GM19395 (cell line): ENCODE measurements around the gene ARL6IP5.
A peak's percentile ranks its signal among the peaks of the same experiment; 100 is the strongest.

Experiments
- ATAC-seq: cut with Tn5 transposase; IDR thresholded peaks from one replicate; pipeline ENCODE4 v1.9.1; 2021; ENCODE audit warnings: mild to moderate bottlenecking, moderate library complexity; ENCODE audit not compliant: unreplicated experiment

Gene ARL6IP5

GRCh38 chr3:69116162-69116561, 31.4 kb downstream of the ARL6IP5 start:
- ATAC-seq, result no peak

- ATAC-seq, result no peak
Observed at GRCh38 chr3:69116897-69117296, 32.2 kb downstream of the ARL6IP5 start.

- ATAC-seq, result no peak
Observed at GRCh38 chr3:69118555-69118954, 33.8 kb downstream of the ARL6IP5 start.

- ATAC-seq, result no peak
Observed at GRCh38 chr3:69119138-69119537, 34.4 kb downstream of the ARL6IP5 start.

- no peak for ATAC-seq
Observed at GRCh38 chr3:69119681-69120080, 34.9 kb downstream of the ARL6IP5 start.

GRCh38 chr3:69120879-69121464, 36.2 kb downstream of the ARL6IP5 start:
- peak; percentile 87 for ATAC-seq

- no peak for ATAC-seq
Observed at GRCh38 chr3:69121513-69121912, 36.8 kb downstream of the ARL6IP5 start.

- no peak for ATAC-seq
Observed at GRCh38 chr3:69121950-69122349, 37.2 kb downstream of the ARL6IP5 start.

GRCh38 chr3:69122403-69122802, 37.7 kb downstream of the ARL6IP5 start, which contains the start of gene LMOD3:
TSS of gene LMOD3 (minus strand) at chr3:69122595. CDS start at chr3:69122386, 209 bp downstream.
- no peak for ATAC-seq

GRCh38 chr3:69126216-69126615, 41.5 kb downstream of the ARL6IP5 start:
- no peak for ATAC-seq

- ATAC-seq, result no peak
Observed at GRCh38 chr3:69126999-69127398, 42.3 kb downstream of the ARL6IP5 start.

- ATAC-seq, result no peak
Observed at GRCh38 chr3:69128509-69128908, 43.8 kb downstream of the ARL6IP5 start.

GRCh38 chr3:69129531-69129930, 44.8 kb downstream of the ARL6IP5 start:
- no peak for ATAC-seq

- ATAC-seq, result peak; percentile 97
Observed at GRCh38 chr3:69130689-69131088, 46.0 kb downstream of the ARL6IP5 start.

GRCh38 chr3:69137005-69137404, 52.3 kb downstream of the ARL6IP5 start:
- no peak for ATAC-seq

- no peak for ATAC-seq
Observed at GRCh38 chr3:69137412-69137811, 52.7 kb downstream of the ARL6IP5 start.

GRCh38 chr3:69141313-69141712, 56.6 kb downstream of the ARL6IP5 start:
- no peak for ATAC-seq

GRCh38 chr3:69142090-69142489, 57.4 kb downstream of the ARL6IP5 start:
- no peak for ATAC-seq

GRCh38 chr3:69142797-69143454, 58.2 kb downstream of the ARL6IP5 start:
- ATAC-seq, result no peak

GRCh38 chr3:69143612-69144011, 58.9 kb downstream of the ARL6IP5 start:
- ATAC-seq, result no peak

- ATAC-seq, result no peak
Observed at GRCh38 chr3:69144631-69145245, 60.0 kb downstream of the ARL6IP5 start.

- ATAC-seq, result no peak
Observed at GRCh38 chr3:69145688-69146087, 61.0 kb downstream of the ARL6IP5 start.
